Loucy (cell line): Measurements from ENCODE around the gene BIN2.

Experiments
- EZH2phosphoT487 ChIP-seq: fragments of 200-600 bp; IDR thresholded peaks from 2 replicates; pipeline ENCODE4 v1.6.1; 2018; ENCODE audit warnings: antibody characterized with exemption, mild to moderate bottlenecking, moderate library complexity, borderline replicate concordance
- TF ChIP-seq, protein P1 (sequence below): fragments of 200-600 bp; sonication (generic); conservative IDR thresholded peaks from 2 replicates; pipeline ENCODE4 v1.5.1; 2014; ENCODE audit warnings: mild to moderate bottlenecking, antibody characterized with exemption, low read length

GRCh38 chr12:51242876-51243275 is 81.1 kb downstream of the BIN2 start:
- TF ChIP-seq, protein P1, sequence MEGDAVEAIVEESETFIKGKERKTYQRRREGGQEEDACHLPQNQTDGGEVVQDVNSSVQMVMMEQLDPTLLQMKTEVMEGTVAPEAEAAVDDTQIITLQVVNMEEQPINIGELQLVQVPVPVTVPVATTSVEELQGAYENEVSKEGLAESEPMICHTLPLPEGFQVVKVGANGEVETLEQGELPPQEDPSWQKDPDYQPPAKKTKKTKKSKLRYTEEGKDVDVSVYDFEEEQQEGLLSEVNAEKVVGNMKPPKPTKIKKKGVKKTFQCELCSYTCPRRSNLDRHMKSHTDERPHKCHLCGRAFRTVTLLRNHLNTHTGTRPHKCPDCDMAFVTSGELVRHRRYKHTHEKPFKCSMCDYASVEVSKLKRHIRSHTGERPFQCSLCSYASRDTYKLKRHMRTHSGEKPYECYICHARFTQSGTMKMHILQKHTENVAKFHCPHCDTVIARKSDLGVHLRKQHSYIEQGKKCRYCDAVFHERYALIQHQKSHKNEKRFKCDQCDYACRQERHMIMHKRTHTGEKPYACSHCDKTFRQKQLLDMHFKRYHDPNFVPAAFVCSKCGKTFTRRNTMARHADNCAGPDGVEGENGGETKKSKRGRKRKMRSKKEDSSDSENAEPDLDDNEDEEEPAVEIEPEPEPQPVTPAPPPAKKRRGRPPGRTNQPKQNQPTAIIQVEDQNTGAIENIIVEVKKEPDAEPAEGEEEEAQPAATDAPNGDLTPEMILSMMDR = no peak
- TF ChIP-seq EZH2phosphoT487 = no peak
